NOMO-1 (cell line): Measurements from ENCODE around the gene CCR3.

Experiments
- DNase-seq, 2 experiments: peaks; one replicate each; lab custom pipeline; 2025; ENCODE audit not compliant: unreplicated experiment in 2 of 2; lab: John Stamatoyannopoulos, UW

Gene CCR3

DNA sequence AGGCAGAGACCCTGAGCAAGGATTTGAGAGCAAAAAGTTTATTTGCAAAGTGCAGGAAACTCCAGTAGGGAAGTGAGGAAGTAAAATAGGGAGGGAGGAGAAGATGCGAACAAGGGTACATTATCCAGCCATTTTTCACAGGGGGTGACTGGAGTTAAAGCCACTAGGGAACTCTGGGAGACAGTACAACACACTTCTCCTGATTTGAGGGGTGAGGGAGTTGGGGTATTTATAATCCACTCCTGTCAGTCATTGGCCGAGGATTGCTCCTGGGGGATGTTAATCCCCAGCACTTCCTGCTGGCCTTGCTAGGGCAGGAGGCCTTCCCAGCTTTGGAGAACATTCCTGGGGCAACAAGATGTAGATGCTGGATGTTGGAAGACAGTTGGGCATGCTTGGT is 28.2 kb downstream of the CCR3 start:
- DNase-seq: no peak

DNA sequence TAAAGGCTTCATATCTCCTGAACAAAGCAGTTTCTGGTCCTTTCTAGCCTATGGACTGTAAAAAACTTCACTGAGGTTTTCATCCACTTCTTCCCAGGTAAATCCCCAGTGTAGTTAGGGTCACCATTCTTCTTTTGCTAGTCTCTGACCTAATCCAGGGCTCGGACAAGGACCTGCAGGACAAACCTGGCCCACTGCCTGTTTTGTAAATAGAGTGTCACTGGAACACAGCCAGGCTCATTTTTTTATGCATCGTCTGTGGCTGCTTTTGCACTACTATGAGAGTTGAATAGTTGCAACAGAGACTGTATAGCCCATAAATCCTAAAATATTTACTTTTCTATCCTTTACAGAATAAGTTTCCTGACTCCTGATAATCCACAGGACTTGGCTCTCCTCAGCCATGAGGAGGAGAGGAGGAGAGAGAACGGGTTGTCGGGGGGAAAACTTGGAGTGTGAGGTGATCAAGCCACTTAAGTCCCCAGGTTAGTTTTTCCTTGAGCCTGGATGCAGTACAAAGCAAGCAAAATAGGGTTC is 29.0 kb downstream of the CCR3 start:
- no peak for DNase-seq

GRCh38 chr3:46272028-46272451 is 29.8 kb downstream of the CCR3 start:
- no peak for DNase-seq

GRCh38 chr3:46276497-46277099 is 34.3 kb downstream of the CCR3 start:
- peak; percentile 53 to 61 for DNase-seq

DNA sequence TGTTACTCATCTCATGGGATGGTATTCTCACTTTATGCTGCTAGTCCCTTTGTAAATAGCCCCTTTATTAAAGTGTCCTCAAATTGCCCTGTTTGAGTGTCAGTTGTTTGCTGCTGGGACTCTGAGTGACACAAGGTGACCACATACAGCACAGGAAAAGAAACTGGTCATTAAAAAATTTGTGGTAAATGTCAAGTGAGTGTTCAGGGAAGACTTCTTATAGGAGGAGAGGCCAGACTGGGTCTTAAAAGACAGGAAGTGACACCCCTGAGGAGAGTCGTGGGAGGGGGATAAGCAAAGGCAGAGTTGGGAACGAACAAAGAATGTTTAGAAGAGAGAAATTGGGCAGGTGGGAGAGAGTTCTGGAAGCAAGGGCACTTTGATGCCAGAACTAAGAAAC is 35.2 kb downstream of the CCR3 start:
- DNase-seq: peak; percentile 1 to 33

GRCh38 chr3:46278816-46279672 is 36.8 kb downstream of the CCR3 start:
- DNase-seq: no peak

GRCh38 chr3:46280105-46280797 is 38.0 kb downstream of the CCR3 start:
- no peak for DNase-seq

GRCh38 chr3:46281551-46281950 is 39.3 kb downstream of the CCR3 start:
- DNase-seq: no peak

GRCh38 chr3:46282041-46282440 is 39.8 kb downstream of the CCR3 start:
- DNase-seq: no peak

DNA sequence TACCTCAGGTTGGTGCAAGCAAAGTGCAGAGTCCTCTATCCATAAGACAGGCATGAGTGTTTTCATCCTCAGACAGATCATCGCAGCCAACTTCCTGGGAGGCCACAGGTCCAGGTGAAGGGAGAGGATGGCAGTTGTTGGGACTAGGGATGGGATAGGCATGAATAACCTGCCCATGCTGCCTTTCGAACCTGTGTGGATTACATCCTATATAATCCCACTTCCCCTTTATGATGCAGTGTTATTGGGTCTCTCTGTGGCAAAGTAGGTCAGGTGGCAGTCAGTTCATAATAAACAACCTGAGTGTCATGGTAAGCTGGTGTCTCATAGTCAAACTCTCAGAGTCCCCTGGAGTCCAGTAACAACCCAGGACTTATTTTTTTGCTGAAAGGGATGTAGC is 40.4 kb downstream of the CCR3 start:
- DNase-seq: peak; percentile 1 to 44

DNA sequence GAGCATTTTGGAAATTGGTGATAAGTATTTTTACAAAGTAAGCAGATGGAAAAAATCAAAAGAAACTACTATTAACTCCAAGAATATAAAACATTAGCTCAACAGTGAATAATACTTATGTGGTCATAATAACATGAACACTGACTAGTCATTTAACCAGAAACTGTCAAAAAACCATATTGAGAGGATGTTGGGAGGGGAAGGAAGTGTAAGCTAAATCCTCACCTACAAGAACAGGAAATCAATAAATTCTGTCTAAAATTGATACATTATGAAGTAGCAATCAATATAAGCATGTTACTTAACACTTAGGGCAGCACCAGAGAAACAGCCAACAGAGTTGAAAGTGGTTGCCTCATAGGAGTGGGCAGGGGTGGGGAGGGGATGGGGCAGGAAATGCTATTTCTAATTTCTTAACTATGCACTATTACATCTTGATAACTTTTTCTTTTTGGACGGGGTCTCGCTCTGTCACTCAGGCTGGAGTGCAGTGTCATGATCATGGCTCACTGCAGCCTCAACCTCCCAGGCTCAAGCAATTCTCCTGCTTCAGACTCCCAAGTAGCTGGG is 41.7 kb downstream of the CCR3 start:
- DNase-seq: peak; percentile 9 to 51

GRCh38 chr3:46284981-46285683 is 42.9 kb downstream of the CCR3 start:
- no peak for DNase-seq

GRCh38 chr3:46285931-46286619 is 43.8 kb downstream of the CCR3 start:
- no peak for DNase-seq

GRCh38 chr3:46286947-46287565 is 44.8 kb downstream of the CCR3 start:
- DNase-seq: no peak

DNA sequence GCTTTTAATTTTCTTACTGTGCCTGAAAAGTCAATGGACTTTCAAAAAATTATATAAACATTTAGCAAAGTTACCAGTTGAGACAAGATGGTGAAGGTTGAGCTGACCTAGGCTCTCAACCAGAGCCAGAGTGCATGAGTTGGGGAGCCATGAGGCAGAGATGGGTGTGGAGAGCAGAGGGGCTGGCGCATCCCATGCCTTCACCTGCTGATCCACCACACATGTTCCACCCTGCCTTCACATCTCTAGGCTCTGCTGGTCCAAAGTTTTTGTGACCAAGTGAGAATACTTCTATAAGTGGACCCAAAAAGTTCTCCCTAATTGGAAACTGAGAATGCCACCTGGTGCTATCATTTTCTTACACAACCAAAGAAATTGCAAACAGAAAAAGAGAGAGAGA is 47.3 kb downstream of the CCR3 start:
- no peak for DNase-seq

DNA sequence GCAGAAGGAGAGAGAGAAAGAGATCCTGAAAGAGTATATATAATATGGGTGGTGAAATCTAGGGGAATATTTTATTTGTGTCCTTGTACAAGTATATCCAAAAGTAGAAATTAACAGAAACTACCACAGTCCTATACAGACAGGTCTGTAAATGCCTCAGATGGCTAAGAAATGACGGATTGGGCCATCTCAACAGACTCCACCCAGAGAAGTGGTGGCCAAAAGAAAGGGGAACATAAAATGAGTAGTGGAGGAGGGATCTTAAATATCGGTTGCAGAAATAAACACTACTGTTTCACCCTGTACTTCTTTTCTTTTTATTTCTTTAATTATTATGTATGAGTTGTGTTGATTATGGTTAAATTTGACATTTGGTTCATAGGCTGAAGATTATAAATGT is 47.7 kb downstream of the CCR3 start:
- DNase-seq: peak; percentile 71 to 86

- no peak for DNase-seq
Measured at GRCh38 chr3:46291046-46291445, 48.8 kb downstream of the CCR3 start.

DNA sequence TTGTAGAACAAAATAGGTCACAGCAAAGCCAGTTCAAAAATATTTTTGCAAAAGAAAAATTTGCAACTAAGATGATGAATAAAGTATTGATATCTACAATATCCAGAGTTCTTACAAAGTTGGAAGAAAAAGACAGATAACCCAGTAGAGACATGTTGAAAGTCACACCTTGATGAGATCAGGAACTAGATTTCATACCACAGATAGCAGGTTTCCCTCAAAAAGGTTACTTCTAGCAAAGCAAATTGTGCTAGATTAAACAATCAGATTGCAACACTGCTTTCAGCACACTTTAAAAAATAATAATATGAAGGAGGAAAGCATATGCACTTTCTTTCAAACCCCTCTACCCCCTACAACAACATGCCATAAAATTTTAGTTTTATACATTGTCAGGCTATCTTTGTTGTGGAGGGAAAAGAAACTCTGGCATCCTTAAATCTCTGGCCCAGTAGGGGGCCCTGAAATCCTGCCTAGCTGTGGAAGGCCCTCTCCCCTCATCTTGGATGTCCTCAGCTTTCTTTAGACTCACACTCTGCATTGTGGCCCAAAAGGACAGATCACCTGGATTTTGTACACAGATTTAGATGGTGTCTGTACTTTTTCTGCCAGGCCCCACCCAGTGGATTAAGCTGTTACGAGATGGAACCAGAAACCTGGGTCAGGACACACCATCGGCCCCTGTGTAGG is 50.9 kb downstream of the CCR3 start:
- peak; percentile 7 to 35 for DNase-seq
